ENCODE data around the gene EFNA5.
"Not testable (repeated sequence)": the region's sequence is repeated elsewhere in the genome, so short reads cannot be mapped to it uniquely, and the experiment has no call there.

The EFNA5 gene

GRCh38 chr5:107500347-107500746 is 170.4 kb downstream of the EFNA5 start:
- no peak for DNase-seq (ENCODE audit: low read depth)
- H3K4me3 ChIP-seq (ENCODE audit: low read length): no peak overlapping the region
- no peak for TF ChIP-seq CTCF (conservative IDR thresholded peaks at IDR 0.05; ENCODE audit: low read length)

- H3K4me3 ChIP-seq (ENCODE audit: low read length): no peak overlapping the region
- no peak for DNase-seq (ENCODE audit: low read depth)
- no peak for TF ChIP-seq CTCF (conservative IDR thresholded peaks at IDR 0.05; ENCODE audit: low read length)
Measured at GRCh38 chr5:107499776-107500175, 171.0 kb downstream of the EFNA5 start.

DNA sequence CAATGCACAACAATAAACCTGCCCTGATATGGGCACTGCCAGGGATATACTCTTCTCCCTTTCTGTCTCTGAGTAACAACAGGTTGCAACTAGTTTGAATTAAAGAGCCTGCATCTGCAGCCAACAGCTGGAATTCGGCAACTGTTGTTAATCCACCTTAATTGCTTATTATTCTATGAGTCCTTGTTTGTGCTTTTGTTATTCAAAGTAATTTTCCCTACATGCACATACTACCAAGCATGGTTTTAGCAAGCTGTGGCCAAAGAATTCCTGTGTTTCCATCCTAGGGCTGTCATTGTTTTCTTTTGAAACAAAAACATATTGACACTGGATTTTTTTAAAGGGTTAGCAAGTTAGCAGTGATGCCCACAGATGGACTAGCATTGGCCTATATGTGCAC is 171.5 kb downstream of the EFNA5 start:
- no peak for TF ChIP-seq CTCF (conservative IDR thresholded peaks at IDR 0.05; ENCODE audit: low read length)
- DNase-seq (ENCODE audit: low read depth): no peak
- no peak overlapping the region for H3K4me3 ChIP-seq (ENCODE audit: low read length)

DNA sequence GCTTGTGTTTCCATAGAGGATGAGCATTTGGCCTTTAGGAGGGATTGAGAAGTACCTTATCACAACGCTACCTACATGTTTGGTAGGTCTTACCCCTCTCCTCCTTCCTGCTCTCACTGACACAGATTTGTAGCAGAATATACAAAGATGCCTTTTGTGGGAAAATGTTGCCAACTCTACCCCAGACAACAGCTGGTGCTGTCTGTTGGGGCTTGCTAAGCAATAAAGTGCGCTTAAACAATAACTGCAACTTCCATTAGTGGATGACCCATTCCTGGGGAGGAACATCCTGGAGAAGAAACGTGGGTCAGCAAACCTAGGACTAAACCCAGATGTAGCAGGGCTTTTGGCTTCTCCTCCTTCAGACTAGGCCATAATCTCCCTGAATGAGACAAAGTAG is 174.3 kb downstream of the EFNA5 start:
- TF ChIP-seq CTCF (conservative IDR thresholded peaks at IDR 0.05; ENCODE audit: low read length): no peak
- no peak overlapping the region for H3K4me3 ChIP-seq (ENCODE audit: low read length)
- no peak for DNase-seq (ENCODE audit: low read depth)

- not testable (repeated sequence) for DNase-seq (ENCODE audit: low read depth)
Measured at GRCh38 chr5:107494129-107494528, 176.6 kb downstream of the EFNA5 start.

GRCh38 chr5:107487056-107487542 is 183.6 kb downstream of the EFNA5 start:
- no peak for TF ChIP-seq CTCF (conservative IDR thresholded peaks at IDR 0.05; ENCODE audit: low read length)
- H3K4me3 ChIP-seq (ENCODE audit: low read length): no peak overlapping the region
- DNase-seq (ENCODE audit: low read depth): no peak

More at GRCh38 chr5:107494129-107494528, 176.6 kb downstream of the EFNA5 start:
- H3K4me3 ChIP-seq (ENCODE audit: low read length): not testable (repeated sequence)

DNA sequence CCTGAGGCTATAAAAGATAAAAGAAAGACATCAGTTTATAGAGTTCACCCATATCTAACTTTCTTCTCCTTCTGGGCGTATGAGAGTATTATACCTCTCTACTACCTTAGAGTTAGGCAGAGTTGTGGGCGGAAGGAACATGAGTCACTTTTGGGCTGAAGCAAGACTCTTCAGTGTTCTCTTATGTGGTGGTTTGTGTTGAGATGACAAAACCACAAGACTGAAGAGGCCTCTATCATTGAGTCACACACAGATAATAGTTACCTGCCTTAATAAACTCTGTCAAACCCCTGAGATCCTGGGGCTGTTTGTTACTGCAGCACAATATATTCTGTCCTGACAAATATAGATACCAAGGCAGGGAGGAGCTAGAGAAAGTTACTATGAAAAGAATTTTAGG is 184.2 kb downstream of the EFNA5 start:
- H3K4me3 ChIP-seq (ENCODE audit: low read length): no peak overlapping the region
- no peak for DNase-seq (ENCODE audit: low read depth)
- TF ChIP-seq CTCF (conservative IDR thresholded peaks at IDR 0.05; ENCODE audit: low read length): no peak

- no peak for TF ChIP-seq CTCF (conservative IDR thresholded peaks at IDR 0.05; ENCODE audit: low read length)
Measured at GRCh38 chr5:107485184-107485583, 185.6 kb downstream of the EFNA5 start.

More at GRCh38 chr5:107485184-107485583, 185.6 kb downstream of the EFNA5 start:
- DNase-seq (ENCODE audit: low read depth): no peak
- no peak overlapping the region for H3K4me3 ChIP-seq (ENCODE audit: low read length)

Measured in AG10803 (cell line).